ENCODE measurements around the gene LAMA2. TPM values are rescaled to one million over a fixed set of nuclear protein-coding genes. Genes with fewer than 3 reads are reported as not detected.

The LAMA2 gene
- total RNA-seq, 1 experiment from 2014 or later = 0.02 TPM

DNA sequence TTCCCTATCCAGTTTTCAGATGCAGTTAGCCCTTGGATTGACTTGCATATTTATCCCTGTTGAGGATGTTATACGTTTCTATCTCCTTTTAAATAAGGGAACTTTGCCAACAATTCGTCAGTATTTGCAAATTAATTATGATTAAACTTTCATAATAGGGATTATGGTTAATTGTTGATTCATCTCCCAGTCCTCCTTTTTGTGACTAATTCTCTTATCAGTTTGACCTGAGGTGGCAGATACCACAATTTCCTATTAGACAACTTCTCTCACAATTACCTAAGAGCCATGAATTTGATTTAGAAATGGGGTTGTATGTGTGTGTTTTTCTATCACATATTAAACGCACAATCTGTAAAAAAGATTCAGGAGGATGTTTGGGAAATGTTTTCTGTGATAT lies 172.9 kb downstream of the LAMA2 start:
- POLR2A ChIA-PET = no interaction called here
- Mint-ChIP-seq H3K4me3 (ENCODE audit: unreplicated experiment) (no peak overlapping the region), H3K27ac (ENCODE audit: unreplicated experiment) (no peak overlapping the region), H3K36me3 (ENCODE audit: insufficient read depth, unreplicated experiment) (no peaks in the 10 kb centered on the region), H3K4me1 (ENCODE audit: low read depth, unreplicated experiment) (no peaks in the 10 kb centered on the region), H3K27me3 (ENCODE audit: insufficient read depth, unreplicated experiment) (peaks cover 9% of the 10 kb centered on the region), H3K9me3 (ENCODE audit: unreplicated experiment) (no peaks in the 10 kb centered on the region)
- no peaks in the 10 kb centered on the region for H3K36me3 ChIP-seq (ENCODE audit: control insufficient read depth, insufficient read depth, low read length)
- DNase-seq = no peak
- CTCF ChIA-PET = no interaction called here
- H3K27me3 ChIP-seq (replicated peaks; ENCODE audit: control insufficient read depth, insufficient read depth, low read length) = no peaks in the 10 kb centered on the region
- no TSS peak for BruUV-seq (replicated peaks)
- no peak overlapping the region for H3K4me3 ChIP-seq (ENCODE audit: low read depth, low read length)
- H3K9me3 ChIP-seq = no peaks in the 10 kb centered on the region
- no peaks in the 10 kb centered on the region for H3K4me1 ChIP-seq
- intact Hi-C loops (cut with micrococcal nuclease; ENCODE audit: unreplicated experiment) = no loop called here
- TF ChIP-seq, protein P1, sequence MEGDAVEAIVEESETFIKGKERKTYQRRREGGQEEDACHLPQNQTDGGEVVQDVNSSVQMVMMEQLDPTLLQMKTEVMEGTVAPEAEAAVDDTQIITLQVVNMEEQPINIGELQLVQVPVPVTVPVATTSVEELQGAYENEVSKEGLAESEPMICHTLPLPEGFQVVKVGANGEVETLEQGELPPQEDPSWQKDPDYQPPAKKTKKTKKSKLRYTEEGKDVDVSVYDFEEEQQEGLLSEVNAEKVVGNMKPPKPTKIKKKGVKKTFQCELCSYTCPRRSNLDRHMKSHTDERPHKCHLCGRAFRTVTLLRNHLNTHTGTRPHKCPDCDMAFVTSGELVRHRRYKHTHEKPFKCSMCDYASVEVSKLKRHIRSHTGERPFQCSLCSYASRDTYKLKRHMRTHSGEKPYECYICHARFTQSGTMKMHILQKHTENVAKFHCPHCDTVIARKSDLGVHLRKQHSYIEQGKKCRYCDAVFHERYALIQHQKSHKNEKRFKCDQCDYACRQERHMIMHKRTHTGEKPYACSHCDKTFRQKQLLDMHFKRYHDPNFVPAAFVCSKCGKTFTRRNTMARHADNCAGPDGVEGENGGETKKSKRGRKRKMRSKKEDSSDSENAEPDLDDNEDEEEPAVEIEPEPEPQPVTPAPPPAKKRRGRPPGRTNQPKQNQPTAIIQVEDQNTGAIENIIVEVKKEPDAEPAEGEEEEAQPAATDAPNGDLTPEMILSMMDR (IDR thresholded peaks at IDR 0.05; ENCODE audit: insufficient read depth in 1 of 2, low read depth in 1 of 2, low read length in 1 of 2, severe bottlenecking in 1 of 2, unreplicated experiment in 1 of 2) = no peak

DNA sequence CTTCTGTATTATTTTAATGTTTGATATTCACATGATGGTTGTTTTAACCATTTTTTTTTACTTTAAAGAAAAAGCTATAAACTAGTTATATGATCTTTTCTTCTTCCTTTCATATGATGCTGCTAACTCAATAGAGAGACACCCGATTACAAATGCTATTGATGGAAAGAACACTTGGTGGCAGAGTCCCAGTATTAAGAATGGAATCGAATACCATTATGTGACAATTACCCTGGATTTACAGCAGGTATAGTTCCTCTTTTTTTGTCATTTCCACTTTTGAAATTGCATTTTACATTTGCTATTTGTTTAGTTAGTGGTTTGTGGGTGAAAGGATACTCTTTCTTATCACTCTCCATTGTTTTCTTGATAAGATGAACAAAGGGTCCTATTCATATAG lies 176.7 kb downstream of the LAMA2 start:
- peaks cover 6% of the 10 kb centered on the region for H3K27me3 Mint-ChIP-seq (ENCODE audit: insufficient read depth, unreplicated experiment)
- Histone ChIP-seq H3K36me3 (ENCODE audit: control insufficient read depth, insufficient read depth, low read length) (no peaks in the 10 kb centered on the region), H3K27me3 (replicated peaks; ENCODE audit: control insufficient read depth, insufficient read depth, low read length) (no peaks in the 10 kb centered on the region), H3K4me1 (no peaks in the 10 kb centered on the region), H3K9me3 (no peaks in the 10 kb centered on the region), H3K4me3 (ENCODE audit: low read depth, low read length) (no peak overlapping the region)
- DNase-seq = no peak
- H3K4me3 Mint-ChIP-seq (ENCODE audit: unreplicated experiment) = no peak overlapping the region
- ChIA-PET CTCF (no interaction called here), POLR2A (no interaction called here)
- BruUV-seq (replicated peaks) = no TSS peak
- TF ChIP-seq, protein P1 (IDR thresholded peaks at IDR 0.05; ENCODE audit: insufficient read depth in 1 of 2, low read depth in 1 of 2, low read length in 1 of 2, severe bottlenecking in 1 of 2, unreplicated experiment in 1 of 2) = no peak
- no peaks in the 10 kb centered on the region for H3K9me3 Mint-ChIP-seq (ENCODE audit: unreplicated experiment)
- no peaks in the 10 kb centered on the region for H3K36me3 Mint-ChIP-seq (ENCODE audit: insufficient read depth, unreplicated experiment)
- no peak overlapping the region for H3K27ac Mint-ChIP-seq (ENCODE audit: unreplicated experiment)
- intact Hi-C loops (cut with micrococcal nuclease; ENCODE audit: unreplicated experiment) = no loop called here
- H3K4me1 Mint-ChIP-seq (ENCODE audit: low read depth, unreplicated experiment) = no peaks in the 10 kb centered on the region

DNA sequence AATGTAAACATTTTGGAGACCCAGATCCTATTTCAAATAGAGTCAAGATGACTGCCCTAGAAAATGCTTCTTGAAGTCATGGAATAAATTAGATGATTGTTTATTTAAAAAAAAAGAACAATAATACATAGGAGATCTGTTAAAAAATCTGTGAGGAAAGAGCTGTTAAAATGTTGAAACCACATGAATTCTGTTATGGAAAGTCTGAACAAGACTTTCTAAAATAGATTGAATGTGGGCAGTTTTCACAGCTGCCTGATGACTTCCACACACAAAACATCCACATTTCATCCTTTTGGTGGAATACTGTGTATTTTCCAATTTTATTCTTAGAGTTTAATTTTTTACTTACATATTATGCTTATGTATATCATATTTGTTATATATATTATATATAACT lies 186.1 kb downstream of the LAMA2 start:
- H3K4me3 Mint-ChIP-seq (ENCODE audit: unreplicated experiment) = no peak overlapping the region
- Histone ChIP-seq H3K36me3 (ENCODE audit: control insufficient read depth, insufficient read depth, low read length) (no peaks in the 10 kb centered on the region), H3K27me3 (replicated peaks; ENCODE audit: control insufficient read depth, insufficient read depth, low read length) (no peaks in the 10 kb centered on the region), H3K4me3 (ENCODE audit: low read depth, low read length) (no peak overlapping the region), H3K4me1 (no peaks in the 10 kb centered on the region), H3K9me3 (no peaks in the 10 kb centered on the region)
- intact Hi-C loops (cut with micrococcal nuclease; ENCODE audit: unreplicated experiment) = no loop called here
- H3K4me1 Mint-ChIP-seq (ENCODE audit: low read depth, unreplicated experiment) = no peaks in the 10 kb centered on the region
- H3K27me3 Mint-ChIP-seq (ENCODE audit: insufficient read depth, unreplicated experiment) = peaks cover 3% of the 10 kb centered on the region
- ChIA-PET CTCF (no interaction called here), POLR2A (no interaction called here)
- no peak for DNase-seq
- peaks cover 10% of the 10 kb centered on the region for H3K9me3 Mint-ChIP-seq (ENCODE audit: unreplicated experiment)
- TF ChIP-seq, protein P1 (IDR thresholded peaks at IDR 0.05; ENCODE audit: insufficient read depth in 1 of 2, low read depth in 1 of 2, low read length in 1 of 2, severe bottlenecking in 1 of 2, unreplicated experiment in 1 of 2) = no peak
- no peaks in the 10 kb centered on the region for H3K36me3 Mint-ChIP-seq (ENCODE audit: insufficient read depth, unreplicated experiment)
- no TSS peak for BruUV-seq (replicated peaks)
- no peak overlapping the region for H3K27ac Mint-ChIP-seq (ENCODE audit: unreplicated experiment)
